HCT116 (cell line): ENCODE measurements around the gene NEURL1. TPM values are rescaled to one million over a fixed set of nuclear protein-coding genes. Genes with fewer than 3 reads are reported as not detected.

Experiments used
- ATAC-seq: fragments of 200-7000 bp; cut with Tn5 transposase; 2 replicates; pipeline ENCODE4 v1.9.1; 2020; ENCODE audit warnings: mild to moderate bottlenecking, moderate library complexity
- BruUV-seq: library from RNA; stranded (reverse); fragments of 400-500 nt; replicated peaks from 2 replicates; lab custom pipeline; 2021; lab: Mats Ljungman, UMichigan
- CTCF ChIA-PET: fragments of 300-600 bp; sonication (Branson Sonifier 250); formaldehyde crosslinking; loops from one replicate; lab custom pipeline; 2021; ENCODE audit warnings: antibody characterized with exemption; lab: Charles Lee
- POLR2A ChIA-PET: fragments of 300-600, 350-600 bp; sonication (Branson Sonifier 250); formaldehyde crosslinking; loops from one replicate; lab custom pipeline; 2021; ENCODE audit warnings: antibody characterized with exemption; lab: Charles Lee
- RAD21 ChIA-PET, 2 experiments: fragments of 300-600 bp; sonication (Branson Sonifier 250); formaldehyde crosslinking; loops; one replicate each; lab custom pipeline; 2023; ENCODE audit warnings: low total read pairs in 2 of 2; ENCODE audit not compliant: uncharacterized antibody in 2 of 2, unreplicated experiment in 2 of 2, low non-redundant PET in 1 of 2; lab: Charles Lee
- DNase-seq: peaks from one replicate; pipeline ENCODE4 v3.0.0-alpha.2; 2010; ENCODE audit warnings: low read depth, low spot score
- H2AFZ ChIP-seq: fragments of 200-600 bp; shearing (Covaris generic), sonication (generic); 2 replicates; pipeline ENCODE4 v1.6.1; 2017; ENCODE audit warnings: low read depth, mixed run types, mixed read lengths, antibody characterized with exemption, low read length; ENCODE audit not compliant: poor library complexity, severe bottlenecking
- H3K27ac ChIP-seq: 2 replicates; pipeline ENCODE4 v1.5.1; 2012; ENCODE audit warnings: low read depth, low read length
- H3K27me3 ChIP-seq: fragments of 200-600 bp; sonication (generic); 2 replicates; pipeline ENCODE4 v1.6.1; 2016; ENCODE audit warnings: mixed run types, low read length, mixed read lengths; ENCODE audit not compliant: insufficient read depth
- H3K36me3 ChIP-seq, 2 experiments: fragments of 200-500 bp in 1 of 2; fragments of 200-600 bp in 1 of 2; sonication (Bioruptor generic) in 1 of 2; sonication (generic) in 1 of 2; 2 replicates each; pipeline versions ENCODE4 v1.5.1 to v1.6.1; 2014 to 2016; ENCODE audit warnings: low read length in 2 of 2, inconsistent platforms in 1 of 2, mixed read lengths in 1 of 2, mixed run types in 1 of 2; ENCODE audit not compliant: insufficient read depth in 2 of 2, control insufficient read depth in 1 of 2
- H3K4me1 ChIP-seq, 2 experiments: fragments of 200-600 bp in 1 of 2; sonication (generic) in 1 of 2; 2 replicates each; pipeline versions ENCODE4 v1.5.1 to v1.6.1; 2012 to 2017; ENCODE audit warnings: low read length in 2 of 2, inconsistent platforms in 1 of 2, mild to moderate bottlenecking in 1 of 2, mixed read lengths in 1 of 2, mixed run types in 1 of 2, moderate library complexity in 1 of 2; ENCODE audit not compliant: insufficient read depth in 2 of 2, control insufficient read depth in 1 of 2
- H3K4me2 ChIP-seq: fragments of 200-600 bp; sonication (generic); 2 replicates; pipeline ENCODE4 v1.6.1; 2017; ENCODE audit warnings: mixed run types, low read length, mixed read lengths
- H3K4me3 ChIP-seq, 2 experiments: fragments of 200-600 bp in 1 of 2; sonication (generic) in 1 of 2; replicated peaks in 1 of 2; 2 replicates each; pipeline ENCODE4 v1.5.1; 2011 to 2016; ENCODE audit warnings: low read length in 2 of 2, control low read depth in 1 of 2, low read depth in 1 of 2, mild to moderate bottlenecking in 1 of 2, mixed read lengths in 1 of 2, mixed run types in 1 of 2
- H3K79me2 ChIP-seq: fragments of 200-600 bp; sonication (generic); 2 replicates; pipeline ENCODE4 v1.6.1; 2017; ENCODE audit warnings: mild to moderate bottlenecking, mixed run types, low read length, moderate library complexity, mixed read lengths; ENCODE audit not compliant: insufficient read depth
- H3K9ac ChIP-seq: fragments of 200-600 bp; sonication (generic); 2 replicates; pipeline ENCODE4 v1.6.1; 2016; ENCODE audit warnings: low read length, mixed read lengths
- H3K9me2 ChIP-seq: fragments of 200-600 bp; sonication (generic), shearing (Covaris generic); 2 replicates; pipeline ENCODE4 v1.6.1; 2017; ENCODE audit warnings: mixed run types, mild to moderate bottlenecking, moderate library complexity; ENCODE audit not compliant: insufficient read depth
- H3K9me3 ChIP-seq, 2 experiments: fragments of 200-500 bp in 1 of 2; fragments of 200-600 bp in 1 of 2; sonication (Bioruptor generic) in 1 of 2; sonication (generic) in 1 of 2; 2 replicates each; pipeline ENCODE4 v1.6.1; 2014 to 2017; ENCODE audit warnings: low read length in 2 of 2, mixed read lengths in 2 of 2, inconsistent platforms in 1 of 2, low read depth in 1 of 2, mild to moderate bottlenecking in 1 of 2, mixed run types in 1 of 2, moderate library complexity in 1 of 2; ENCODE audit not compliant: control insufficient read depth in 1 of 2, insufficient read depth in 1 of 2
- H4K20me1 ChIP-seq: fragments of 200-600 bp; sonication (generic), shearing (Covaris generic); 2 replicates; pipeline ENCODE4 v1.6.1; 2017; ENCODE audit warnings: mixed run types, mild to moderate bottlenecking, moderate library complexity; ENCODE audit not compliant: insufficient read depth
- ATF3 ChIP-seq: IDR thresholded peaks from 2 replicates; pipeline ENCODE4 v1.6.1; 2012
- CEBPB ChIP-seq: IDR thresholded peaks from 2 replicates; pipeline ENCODE4 v1.6.1; 2012; ENCODE audit warnings: low read depth
- EGR1 ChIP-seq: IDR thresholded peaks from 2 replicates; pipeline ENCODE4 v1.6.1; 2012; ENCODE audit warnings: low read depth
- ELF1 ChIP-seq: IDR thresholded peaks from 2 replicates; pipeline ENCODE4 v1.6.1; 2012; ENCODE audit warnings: low read depth, borderline replicate concordance
- EZH2 ChIP-seq: fragments of 200-600 bp; sonication (generic); IDR thresholded peaks from 2 replicates; pipeline ENCODE4 v1.6.1; 2017; ENCODE audit warnings: antibody characterized with exemption, mixed run types
- JUND ChIP-seq: IDR thresholded peaks from 2 replicates; pipeline ENCODE4 v1.6.1; 2012
- POLR2AphosphoS5 ChIP-seq: IDR thresholded peaks from 2 replicates; pipeline ENCODE4 v1.6.1; 2011; ENCODE audit warnings: mild to moderate bottlenecking, low read depth, low read length, moderate library complexity
- SIN3A ChIP-seq: IDR thresholded peaks from 2 replicates; pipeline ENCODE4 v1.6.1; 2012; ENCODE audit warnings: low read depth
- SRF ChIP-seq: IDR thresholded peaks from 2 replicates; pipeline ENCODE4 v1.6.1; 2012; ENCODE audit warnings: low read depth
- ZNF274 ChIP-seq: fragments of 200-500 bp; sonication (Bioruptor generic); IDR thresholded peaks from 2 replicates; pipeline ENCODE4 v1.6.1; 2014; ENCODE audit warnings: mild to moderate bottlenecking, low read depth, low read length, inconsistent platforms
- intact Hi-C: fragments of 100-400 bp; cut with micrococcal nuclease; formaldehyde crosslinking; loops from 2 replicates; pipeline ENCODE4 v1.10.0; 2022
- total RNA-seq: library from RNA; stranded (reverse); gene quantifications from one replicate; pipeline ENCODE4 v1.2.1, GENCODE V29; 2021; ENCODE audit not compliant: unreplicated experiment

NEURL1 gene
- total RNA-seq, 1 experiment from 2014 or later, result 1.4 TPM

GRCh38 chr10:103575416-103576075 is 82.0 kb downstream of the NEURL1 start:
- H3K9ac ChIP-seq, result no peak overlapping the region
- no peaks in the 10 kb centered on the region for H4K20me1 ChIP-seq
- no peak for ATAC-seq
- no peak overlapping the region for H3K4me2 ChIP-seq
- peaks cover 0 to 11% of the 10 kb centered on the region in 2 experiments; a peak in 1 of 4 replicates for H3K4me1 ChIP-seq
- no peak overlapping the region for H3K27ac ChIP-seq
- no peaks in the 10 kb centered on the region for H3K36me3 ChIP-seq
- H3K79me2 ChIP-seq, result no peaks in the 10 kb centered on the region
- no peak overlapping the region for H2AFZ ChIP-seq
- no peak for TF ChIP-seq EZH2
- TF ChIP-seq CEBPB, result no peak
- no peak for TF ChIP-seq JUND
- TF ChIP-seq EGR1, result no peak
- TF ChIP-seq SIN3A, result no peak
- TF ChIP-seq ELF1, result no peak
- no peak for TF ChIP-seq SRF
- no peak for TF ChIP-seq ZNF274
- TF ChIP-seq ATF3, result no peak
- no peak for TF ChIP-seq POLR2AphosphoS5
- no peaks in the 10 kb centered on the region for H3K27me3 ChIP-seq
- H3K9me3 ChIP-seq, result no peaks in the 10 kb centered on the region
- H3K4me3 ChIP-seq, result no peak overlapping the region
- POLR2A ChIA-PET, result no interaction called here
- no peak for DNase-seq
- CTCF ChIA-PET, result no interaction called here
- no TSS peak for BruUV-seq
- RAD21 ChIA-PET, result no interaction called here
- no peaks in the 10 kb centered on the region for H3K9me2 ChIP-seq
- intact Hi-C loops, result no loop called here

GRCh38 chr10:103576076-103576471 is 82.6 kb downstream of the NEURL1 start:
- DNase-seq (no peak), ATAC-seq (no peak)
- no peaks in the 10 kb centered on the region for H3K79me2 ChIP-seq
- intact Hi-C loops, result no loop called here
- no peak overlapping the region for H3K4me3 ChIP-seq
- no peak overlapping the region for H3K4me2 ChIP-seq
- H3K9me2 ChIP-seq, result no peaks in the 10 kb centered on the region
- ChIA-PET CTCF (no interaction called here), POLR2A (no interaction called here), RAD21 (no interaction called here)
- no peak overlapping the region for H2AFZ ChIP-seq
- no peaks in the 10 kb centered on the region for H4K20me1 ChIP-seq
- no peak for TF ChIP-seq ATF3
- H3K36me3 ChIP-seq, result no peaks in the 10 kb centered on the region
- H3K27me3 ChIP-seq, result no peaks in the 10 kb centered on the region
- no peak overlapping the region for H3K9ac ChIP-seq
- H3K4me1 ChIP-seq, result peaks cover 0 to 11% of the 10 kb centered on the region in 2 experiments; a peak in 1 of 4 replicates
- no peak overlapping the region for H3K27ac ChIP-seq
- no peaks in the 10 kb centered on the region for H3K9me3 ChIP-seq
- no TSS peak for BruUV-seq
